ENCODE data around the gene CHP2.
"Not testable (repeated sequence)": the region's sequence is repeated elsewhere in the genome, so short reads cannot be mapped to it uniquely, and the experiment has no call there.

Gene CHP2

DNA sequence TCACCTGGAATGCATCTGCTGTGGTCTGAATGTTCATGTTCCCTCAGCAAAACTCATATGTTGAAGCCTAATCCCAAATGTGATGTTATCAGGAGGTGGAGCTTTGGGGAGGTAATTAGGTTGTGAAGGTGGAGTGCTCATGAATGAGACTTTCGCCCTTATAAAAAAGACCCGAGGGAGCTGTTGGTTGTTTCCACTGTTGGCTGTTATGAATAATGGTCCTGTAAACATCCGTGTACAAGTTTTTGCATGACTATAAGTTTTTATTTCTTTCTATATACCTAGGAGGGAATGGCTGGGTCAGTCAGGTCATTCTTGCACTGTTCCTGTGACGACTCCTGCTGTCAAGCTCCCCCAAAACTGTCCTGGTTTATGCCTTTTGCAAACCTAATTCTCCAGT is 9.6 kb upstream of the CHP2 start:
- no peak for DNase-seq (ENCODE audit: low spot score)

GRCh38 chr16:23748630-23749029 is 6.2 kb upstream of the CHP2 start:
- no peak for DNase-seq (ENCODE audit: low spot score)

DNA sequence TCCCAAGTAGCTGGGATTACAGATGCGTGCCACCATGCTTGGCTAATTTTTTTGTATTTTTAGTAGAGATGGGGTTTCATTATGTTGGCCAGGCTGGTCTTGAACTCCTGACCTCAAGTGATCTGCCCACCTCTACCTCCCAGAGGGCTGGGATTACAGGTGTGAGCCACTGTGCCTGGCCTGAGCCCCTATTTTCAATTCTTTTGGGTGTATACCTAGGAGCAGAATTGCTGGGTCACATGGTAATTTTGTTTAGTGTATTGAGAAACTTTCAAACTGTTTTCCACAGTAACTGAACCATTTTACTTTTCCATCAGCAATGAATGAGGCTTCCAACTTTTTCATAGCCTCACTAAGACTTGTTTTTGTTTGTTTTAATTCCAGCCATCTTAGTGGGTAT is 3.8 kb upstream of the CHP2 start:
- not testable (repeated sequence) for DNase-seq (ENCODE audit: low spot score)

- DNase-seq (ENCODE audit: low spot score), result no peak
Observed at GRCh38 chr16:23753908-23754593, 775 bp upstream of the CHP2 start.

DNA sequence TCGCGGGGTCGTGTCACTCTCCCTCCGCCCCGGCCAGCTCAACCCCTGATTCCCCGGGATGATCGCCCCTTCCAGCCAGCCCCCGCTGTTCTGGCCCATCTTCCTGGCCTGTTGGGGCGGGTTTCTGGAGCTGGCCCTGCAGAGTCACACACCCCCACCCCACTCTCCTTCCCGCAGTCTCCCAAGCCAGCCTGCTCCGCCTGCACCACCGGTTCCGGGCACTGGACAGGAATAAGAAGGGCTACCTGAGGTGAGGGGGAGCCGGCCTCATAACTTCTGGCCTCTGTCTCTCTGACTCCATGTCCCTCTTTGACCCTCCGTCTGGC is 621 bp downstream of the CHP2 start:
- DNase-seq (ENCODE audit: low spot score), result no peak

- DNase-seq (ENCODE audit: low spot score), result no peak
Observed at GRCh38 chr16:23757116-23757515, 2.3 kb downstream of the CHP2 start.

DNA sequence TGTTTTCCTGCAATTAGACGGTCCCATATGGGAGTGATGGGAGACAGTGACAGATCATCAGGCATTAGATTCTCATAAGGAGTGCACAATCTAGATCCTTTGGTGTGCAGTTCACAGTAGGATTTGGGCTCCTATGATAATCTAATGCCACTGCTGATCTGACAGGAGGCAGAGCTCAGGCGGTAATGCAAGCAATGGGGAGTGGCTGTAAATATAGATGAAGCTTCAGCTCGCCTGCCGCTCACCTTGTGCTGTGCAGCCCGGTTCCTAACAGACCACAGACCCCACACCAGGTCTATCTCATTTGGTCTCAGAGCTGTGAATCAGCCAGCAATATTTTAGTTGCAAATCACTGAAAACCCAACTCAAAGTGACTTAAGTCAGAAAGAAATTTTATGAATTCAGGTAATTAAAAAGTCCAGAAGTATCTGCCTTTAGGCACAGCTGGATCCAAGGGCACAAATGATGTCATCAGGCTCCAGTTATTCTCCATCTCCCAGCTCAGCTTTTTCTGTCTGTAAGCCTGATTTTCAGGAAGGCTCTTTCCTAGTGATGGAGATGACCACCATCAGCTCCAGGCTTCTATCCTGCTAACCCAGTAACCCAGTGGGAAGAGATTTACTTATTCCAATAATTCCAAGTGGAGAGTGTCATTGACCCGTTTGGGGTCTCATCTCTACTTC is 3.3 kb downstream of the CHP2 start:
- DNase-seq (ENCODE audit: low spot score), result no peak

- DNase-seq (ENCODE audit: low spot score), result no peak
Observed at GRCh38 chr16:23765933-23766332, 11.1 kb downstream of the CHP2 start.

DNA sequence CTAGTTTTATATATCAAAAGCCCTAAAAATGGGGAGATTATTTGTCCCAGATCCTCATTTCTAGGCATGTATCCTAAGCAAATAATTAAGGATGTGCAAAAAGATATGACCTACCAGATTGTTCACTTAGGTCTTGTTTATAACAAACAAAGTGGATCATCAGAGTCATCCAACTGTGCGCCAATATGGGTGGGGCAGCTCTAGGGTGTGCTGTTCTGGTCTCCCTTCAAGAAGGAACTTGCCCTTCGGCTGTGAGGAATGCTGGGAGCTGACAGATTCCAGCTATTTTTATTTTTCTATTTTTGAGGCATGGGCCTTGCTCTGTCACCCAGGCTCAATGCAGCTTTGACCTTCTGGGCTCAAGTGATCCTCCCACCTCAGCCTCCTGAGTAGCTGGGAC is 13.8 kb downstream of the CHP2 start:
- no peak for DNase-seq (ENCODE audit: low spot score)

GRCh38 chr16:23771027-23771426 is 16.2 kb downstream of the CHP2 start:
- peak; percentile 20 for DNase-seq (ENCODE audit: low spot score)

DNA sequence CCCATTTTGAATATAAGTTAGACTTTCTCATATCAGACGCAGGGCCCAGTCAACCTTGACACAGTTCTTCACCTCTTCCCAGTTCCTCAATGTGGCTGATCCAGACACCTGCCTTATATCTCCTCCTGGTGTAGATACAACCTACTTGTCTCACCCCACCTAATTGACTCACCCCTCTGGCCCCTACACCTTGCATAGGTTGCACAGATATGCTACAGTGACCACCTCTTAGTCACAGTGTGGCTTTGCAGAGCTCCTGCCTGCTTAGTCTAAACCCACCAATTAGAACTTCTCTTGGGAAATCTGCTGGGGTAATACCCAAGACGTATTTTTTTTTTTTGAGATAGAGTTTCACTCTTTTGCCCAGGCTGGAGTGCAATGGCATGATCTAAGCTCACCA is 16.8 kb downstream of the CHP2 start:
- no peak for DNase-seq (ENCODE audit: low spot score)

- no peak for DNase-seq (ENCODE audit: low spot score)
Observed at GRCh38 chr16:23773339-23773738, 18.5 kb downstream of the CHP2 start.

GRCh38 chr16:23781176-23781575 is 26.4 kb downstream of the CHP2 start:
- no peak for DNase-seq (ENCODE audit: low spot score)

DNA sequence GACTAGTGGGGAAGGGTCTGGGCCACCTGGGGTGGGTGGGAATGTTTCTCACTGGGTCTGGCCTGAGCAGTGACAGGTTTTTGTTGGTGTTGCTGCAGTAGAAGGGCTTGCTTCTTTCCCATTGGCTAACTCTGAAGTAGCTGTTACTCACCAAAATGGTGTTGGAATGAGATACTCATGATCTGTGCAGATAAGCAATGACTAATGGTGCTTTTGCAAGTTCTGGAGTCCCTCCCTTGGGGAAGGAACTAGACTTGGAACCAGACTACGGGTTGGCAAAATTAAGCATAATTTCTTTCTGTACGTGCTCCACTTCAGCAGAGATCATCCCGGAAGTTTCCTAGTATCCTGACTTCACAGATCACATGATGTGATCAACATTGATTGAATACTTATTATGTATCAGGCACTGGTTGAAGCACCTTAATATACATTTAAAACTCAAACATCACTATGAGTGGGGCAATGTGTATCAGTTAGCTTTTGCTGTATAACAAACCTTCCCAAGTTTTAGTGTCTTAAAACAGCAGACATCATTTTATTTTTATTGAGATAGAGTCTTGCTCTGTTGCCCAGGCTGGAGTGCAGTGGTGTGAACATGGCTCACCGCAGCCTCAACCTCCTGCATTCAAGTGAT is 30.1 kb downstream of the CHP2 start:
- DNase-seq (ENCODE audit: low spot score), result no peak

GRCh38 chr16:23785842-23786241 is 31.0 kb downstream of the CHP2 start:
- no peak for DNase-seq (ENCODE audit: low spot score)

DNA sequence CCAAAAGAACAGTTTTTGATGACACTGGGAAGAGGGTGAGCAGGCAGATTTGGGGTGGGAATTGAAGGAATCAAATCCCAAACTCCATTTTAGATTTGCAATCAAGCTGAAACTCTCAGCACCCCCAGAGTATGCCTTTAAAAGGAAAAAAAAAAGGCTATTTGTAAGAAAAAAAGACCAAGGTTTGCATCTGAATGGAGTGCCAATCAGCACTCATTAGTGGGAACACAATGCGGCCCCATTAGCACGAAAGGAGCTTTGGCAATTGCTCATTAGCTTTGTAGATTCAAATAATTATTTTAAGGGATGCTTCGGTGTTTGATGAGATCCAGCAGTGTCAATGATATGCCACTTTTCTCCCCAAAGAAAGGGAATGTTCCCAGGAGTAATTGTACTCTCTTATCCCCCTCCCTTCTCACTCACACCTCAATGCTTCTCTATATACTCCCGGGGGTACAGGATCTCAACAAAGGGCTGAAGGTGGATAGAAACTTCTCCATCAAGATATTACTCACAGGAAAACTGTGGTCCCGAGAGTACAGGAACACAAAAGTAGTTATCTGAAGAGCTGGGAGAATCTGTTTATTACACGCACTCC is 32.2 kb downstream of the CHP2 start:
- DNase-seq (ENCODE audit: low spot score), result no peak

- no peak for DNase-seq (ENCODE audit: low spot score)
Observed at GRCh38 chr16:23788685-23789084, 33.9 kb downstream of the CHP2 start.

- DNase-seq (ENCODE audit: low spot score), result no peak
Observed at GRCh38 chr16:23795378-23795777, 40.6 kb downstream of the CHP2 start.

- DNase-seq (ENCODE audit: low spot score), result no peak
Observed at GRCh38 chr16:23796941-23797340, 42.1 kb downstream of the CHP2 start.

DNA sequence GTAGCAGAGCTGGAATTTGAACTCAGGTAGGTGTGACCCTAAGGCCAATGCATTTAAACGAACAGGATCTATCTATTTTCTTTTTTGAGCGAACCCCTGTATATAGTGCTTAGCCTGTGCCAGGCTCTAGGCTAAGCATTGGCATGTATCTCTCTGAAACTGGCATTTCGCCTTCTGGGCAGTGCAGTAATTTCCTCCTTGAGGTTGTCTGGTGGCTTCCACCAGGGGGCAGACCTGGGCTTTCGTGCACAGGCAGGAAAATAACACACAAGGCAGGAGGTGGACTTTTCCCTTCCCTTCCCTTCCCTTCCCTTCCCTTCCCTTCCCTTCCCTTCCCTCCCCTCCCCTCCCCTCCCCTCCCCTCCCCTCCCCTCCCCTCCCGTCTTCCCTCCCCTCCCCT is 46.6 kb downstream of the CHP2 start:
- peak; percentile 76 for DNase-seq (ENCODE audit: low spot score)

DNA sequence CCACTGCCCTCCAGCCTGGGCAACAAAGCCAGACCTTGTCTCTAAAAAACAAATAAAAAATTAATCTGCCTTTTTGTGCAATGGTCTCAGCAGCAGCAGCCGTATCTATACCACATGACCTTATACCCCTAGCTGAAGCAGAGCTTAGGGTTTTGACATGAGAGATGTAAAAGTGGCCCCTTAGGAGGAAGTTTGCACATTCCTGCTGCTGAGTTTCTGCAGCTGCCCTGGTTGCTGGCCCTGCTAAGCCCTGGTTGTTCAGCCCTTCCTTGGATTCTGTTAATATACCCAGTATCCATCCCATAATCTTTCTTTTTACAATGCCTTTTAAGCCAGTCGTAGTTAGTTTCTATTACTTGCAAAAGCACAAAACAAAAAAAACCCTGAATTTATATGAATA is 48.0 kb downstream of the CHP2 start:
- DNase-seq (ENCODE audit: low spot score), result no peak

GRCh38 chr16:23803591-23804123 is 48.8 kb downstream of the CHP2 start:
- DNase-seq (ENCODE audit: low spot score), result peak; percentile 44

DNA sequence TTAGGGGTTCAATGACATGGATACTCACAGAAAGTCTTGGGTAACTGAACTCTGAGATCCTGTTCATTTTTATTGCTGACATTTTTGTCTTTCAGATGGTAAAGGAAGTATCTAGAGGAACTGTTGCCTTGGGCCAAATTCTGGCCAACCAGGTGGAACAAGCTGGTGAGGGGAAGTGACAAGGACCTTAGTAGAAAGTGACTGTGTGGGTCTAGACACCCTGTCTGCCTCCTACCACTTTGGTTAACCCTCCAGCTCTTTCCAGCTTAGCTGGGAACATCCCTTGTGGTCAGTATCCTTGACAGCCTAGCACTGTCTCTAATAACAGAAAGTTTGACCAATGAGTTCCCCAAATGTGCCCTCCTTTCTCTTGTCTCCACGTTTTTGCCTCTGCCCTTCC is 52.2 kb downstream of the CHP2 start:
- DNase-seq (ENCODE audit: low spot score), result no peak

Data from putamen (tissue), 1 donor.